GM10248 (cell line): ENCODE data around the gene MXD4.

Source experiments
- CTCF ChIA-PET: fragments of 300-600 bp; sonication (Branson Sonifier 250); formaldehyde crosslinking; extraction: SDS; loops from one replicate; lab custom pipeline; 2021; ENCODE audit warnings: antibody characterized with exemption; lab: Yijun Ruan, JAX
- POLR2A ChIA-PET: fragments of 350-650 bp; sonication (Branson Sonifier 250); formaldehyde crosslinking; extraction: SDS; loops from one replicate; lab custom pipeline; 2020; ENCODE audit warnings: antibody characterized with exemption; lab: Yijun Ruan, JAX
- DNase-seq: peaks from one replicate; pipeline ENCODE4 v3.0.0; 2012; ENCODE audit errors: extremely low spot score
- CTCF ChIP-seq: IDR thresholded peaks from 2 replicates; pipeline ENCODE4 v1.5.1; 2012; ENCODE audit warnings: mild to moderate bottlenecking, low read depth; ENCODE audit errors: extremely low read depth, missing control alignments, control extremely low read depth

Gene MXD4

DNA sequence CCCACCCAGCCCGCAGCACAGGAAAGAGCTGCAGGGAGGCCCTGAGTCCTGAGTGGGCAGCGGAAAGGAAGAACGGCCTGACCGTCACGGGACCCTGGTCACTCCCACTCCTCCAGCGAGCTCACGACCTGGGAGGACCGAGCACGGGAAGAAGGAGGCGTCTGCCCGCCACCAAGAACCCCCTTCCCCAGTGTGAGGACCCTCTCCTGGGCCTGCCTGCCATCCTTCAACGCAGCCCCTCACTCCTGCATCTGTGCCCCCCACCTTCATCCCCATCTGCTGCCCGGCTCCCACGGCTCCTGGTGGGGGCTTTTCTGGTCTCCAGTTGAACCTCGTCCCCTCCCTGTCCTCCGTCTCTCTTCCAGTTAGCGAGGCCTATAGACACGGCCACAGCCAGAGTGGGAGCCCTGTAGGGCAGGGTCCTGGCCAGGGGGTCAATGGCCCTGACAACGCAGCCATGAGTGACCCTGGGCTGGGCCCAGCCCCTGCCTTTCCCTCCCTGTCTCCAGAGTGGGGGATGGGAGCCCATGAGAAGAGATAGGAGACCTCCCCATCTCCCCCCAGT lies 41.3 kb upstream of the MXD4 start:
- no peak for DNase-seq
- POLR2A ChIA-PET: no interaction called here
- no peak for TF ChIP-seq CTCF
- CTCF ChIA-PET: no interaction called here

DNA sequence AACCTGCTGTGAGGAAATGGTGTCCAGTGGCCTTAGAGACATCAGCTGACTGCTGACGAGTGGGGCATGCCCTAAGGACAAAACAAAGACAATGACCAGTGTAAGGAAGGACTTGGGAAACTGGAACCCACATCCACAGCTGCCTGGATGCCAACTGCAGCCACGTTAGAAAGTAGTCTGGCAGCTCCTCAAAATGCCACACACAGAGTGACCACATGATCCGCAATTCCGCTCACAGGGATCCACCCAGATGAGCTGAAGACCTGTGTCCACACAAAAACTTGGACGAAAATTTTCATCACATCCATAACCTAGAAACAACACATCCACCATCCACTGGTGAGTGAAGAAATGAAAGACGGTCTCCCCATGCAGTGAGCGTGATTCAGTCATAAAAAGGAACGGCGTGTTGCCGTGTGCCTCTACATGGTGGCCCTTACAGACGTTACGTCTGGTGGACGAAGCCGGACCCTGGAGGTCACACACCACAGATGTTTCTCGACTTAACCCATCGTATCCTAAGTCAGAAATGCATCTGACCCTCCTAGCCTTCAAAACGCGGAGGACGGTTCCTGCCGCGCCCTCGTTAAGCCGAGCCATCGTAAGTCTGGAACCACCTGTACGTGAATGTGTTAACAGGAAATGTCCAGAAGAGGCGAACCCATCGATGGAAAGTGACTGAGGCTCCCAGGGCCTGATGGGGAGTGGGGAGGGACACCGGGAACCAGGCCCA lies 40.6 kb upstream of the MXD4 start:
- no peak for TF ChIP-seq CTCF
- CTCF ChIA-PET: no interaction called here
- POLR2A ChIA-PET: no interaction called here
- no peak for DNase-seq

- POLR2A ChIA-PET: no interaction called here
- no peak for DNase-seq
- no peak for TF ChIP-seq CTCF
- CTCF ChIA-PET: no interaction called here
These were observed 39.9 kb upstream of the MXD4 start for GRCh38 chr4:2301806-2302205.

DNA sequence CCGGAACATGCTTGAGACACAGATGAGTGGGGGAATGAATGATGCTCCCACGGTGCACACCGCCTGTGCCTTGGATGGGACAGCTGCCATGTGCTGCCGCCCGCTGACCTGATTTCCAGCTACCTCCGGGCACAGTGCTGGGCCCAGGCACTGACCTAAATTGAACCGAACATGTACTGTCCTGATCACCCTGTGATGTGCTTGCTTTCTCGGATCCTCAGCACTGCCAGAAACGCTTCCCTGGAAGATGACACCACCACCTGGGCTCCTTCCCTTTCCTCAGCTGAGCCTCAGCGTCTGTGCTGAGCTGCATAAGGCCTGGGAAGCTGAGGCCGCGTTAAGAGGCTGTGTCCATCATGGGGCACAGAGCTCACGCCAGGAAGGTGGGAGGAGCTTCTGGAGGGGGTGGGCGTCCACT lies 39.3 kb upstream of the MXD4 start:
- no peak for TF ChIP-seq CTCF
- DNase-seq: no peak
- POLR2A ChIA-PET: no interaction called here
- CTCF ChIA-PET: no interaction called here

DNA sequence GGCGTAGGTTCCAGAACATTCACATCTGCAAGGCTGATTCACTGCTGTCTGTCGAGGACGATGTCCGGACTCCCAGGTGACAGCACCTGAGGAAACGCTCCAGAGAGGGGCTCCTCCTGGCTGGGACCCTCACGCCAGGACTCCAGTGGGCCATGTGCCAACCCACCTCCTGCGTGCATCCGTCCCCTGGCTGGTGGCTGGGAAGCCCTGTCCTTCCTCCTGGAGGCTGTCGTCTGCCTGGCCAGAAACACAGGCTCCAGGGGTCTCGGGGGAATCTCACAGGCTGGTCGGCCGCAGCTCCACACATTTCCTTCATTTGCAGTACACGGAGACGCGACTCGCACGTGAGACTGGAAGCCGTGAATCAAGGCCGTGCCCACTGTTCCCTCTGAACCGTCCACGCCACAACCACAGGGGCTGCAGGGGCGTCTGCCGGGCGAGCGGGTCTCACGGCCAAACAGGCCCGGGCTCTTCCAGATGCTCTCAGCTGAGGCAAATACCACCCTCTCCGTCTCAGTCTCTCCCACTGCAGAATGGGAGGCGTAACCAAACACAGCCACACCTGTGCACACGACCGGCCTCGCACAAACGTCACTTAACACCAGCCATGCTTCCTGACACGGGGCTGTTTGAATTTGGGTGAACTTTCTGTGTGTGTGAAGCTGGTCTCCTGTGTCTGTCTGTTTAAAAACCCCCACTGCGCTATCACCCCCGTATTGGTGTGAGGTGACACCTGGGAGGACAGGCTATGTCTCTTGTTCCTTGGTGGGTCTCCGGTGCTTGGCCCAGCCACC lies 38.7 kb upstream of the MXD4 start:
- TF ChIP-seq CTCF: no peak
- CTCF ChIA-PET: interaction anchor here (1.3 kb wide), 1 partner anchor 9 kb away, joined by 3 read pairs; no protein-coding TSS in a partner anchor
- POLR2A ChIA-PET: no interaction called here
- no peak for DNase-seq

- TF ChIP-seq CTCF: no peak
- ChIA-PET CTCF (interaction anchor here (1.3 kb wide), 1 partner anchor 8 kb away, joined by 3 read pairs; no protein-coding TSS in a partner anchor), POLR2A (no interaction called here)
- no peak for DNase-seq
These were observed 37.9 kb upstream of the MXD4 start for GRCh38 chr4:2299794-2300193.
